GM18873 (cell line): ENCODE measurements around the gene STX1A.
"Not testable (repeated sequence)": the region's sequence is repeated elsewhere in the genome, so short reads cannot be mapped to it uniquely, and the experiment has no call there.

Experiments
- ATAC-seq: cut with Tn5 transposase; IDR thresholded peaks from one replicate; pipeline ENCODE4 v1.9.1; 2021; ENCODE audit warnings: mild to moderate bottlenecking, moderate library complexity, moderate number of reproducible peaks; ENCODE audit not compliant: unreplicated experiment, low FRiP score

Gene STX1A

DNA sequence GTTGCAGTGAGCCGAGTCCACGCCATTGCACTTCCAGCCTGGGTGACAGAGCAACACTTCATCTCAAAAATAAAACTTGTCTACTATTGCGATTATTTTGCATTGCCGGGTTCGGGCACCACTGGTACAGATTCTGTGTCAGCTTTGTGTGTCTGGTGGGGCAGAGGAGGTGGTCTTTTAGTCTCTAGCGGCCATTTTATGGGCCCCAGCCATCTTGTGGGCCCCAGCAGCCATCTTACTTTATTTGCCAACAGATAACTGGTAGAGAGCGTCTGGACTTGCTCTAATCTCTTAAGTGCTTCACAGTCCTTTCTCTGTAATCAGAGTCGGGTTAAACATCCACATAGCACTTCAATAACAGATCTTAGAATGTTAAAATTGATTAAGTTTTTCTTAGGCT, 31.2 kb downstream of the STX1A start:
- ATAC-seq: no peak

DNA sequence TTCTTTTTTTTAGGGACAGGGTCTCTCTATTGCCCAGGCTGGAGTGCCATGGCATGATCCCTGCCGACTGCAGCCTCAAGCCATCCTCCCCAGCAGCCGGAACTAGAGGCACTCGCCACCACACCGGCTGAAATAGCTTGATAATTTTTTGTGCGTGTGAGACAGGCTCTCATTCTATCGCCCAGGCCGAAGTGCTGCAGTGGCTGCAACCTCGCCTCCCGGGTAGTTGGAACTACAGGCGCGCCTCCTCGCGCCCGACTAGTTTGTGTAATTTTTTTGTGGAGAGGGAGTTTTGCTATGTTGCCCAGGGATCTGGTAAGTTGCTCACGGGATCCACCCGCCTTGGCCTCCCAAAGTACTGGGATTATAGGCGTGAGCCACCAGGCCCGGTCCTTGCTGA, 34.2 kb downstream of the STX1A start:
- no peak for ATAC-seq

DNA sequence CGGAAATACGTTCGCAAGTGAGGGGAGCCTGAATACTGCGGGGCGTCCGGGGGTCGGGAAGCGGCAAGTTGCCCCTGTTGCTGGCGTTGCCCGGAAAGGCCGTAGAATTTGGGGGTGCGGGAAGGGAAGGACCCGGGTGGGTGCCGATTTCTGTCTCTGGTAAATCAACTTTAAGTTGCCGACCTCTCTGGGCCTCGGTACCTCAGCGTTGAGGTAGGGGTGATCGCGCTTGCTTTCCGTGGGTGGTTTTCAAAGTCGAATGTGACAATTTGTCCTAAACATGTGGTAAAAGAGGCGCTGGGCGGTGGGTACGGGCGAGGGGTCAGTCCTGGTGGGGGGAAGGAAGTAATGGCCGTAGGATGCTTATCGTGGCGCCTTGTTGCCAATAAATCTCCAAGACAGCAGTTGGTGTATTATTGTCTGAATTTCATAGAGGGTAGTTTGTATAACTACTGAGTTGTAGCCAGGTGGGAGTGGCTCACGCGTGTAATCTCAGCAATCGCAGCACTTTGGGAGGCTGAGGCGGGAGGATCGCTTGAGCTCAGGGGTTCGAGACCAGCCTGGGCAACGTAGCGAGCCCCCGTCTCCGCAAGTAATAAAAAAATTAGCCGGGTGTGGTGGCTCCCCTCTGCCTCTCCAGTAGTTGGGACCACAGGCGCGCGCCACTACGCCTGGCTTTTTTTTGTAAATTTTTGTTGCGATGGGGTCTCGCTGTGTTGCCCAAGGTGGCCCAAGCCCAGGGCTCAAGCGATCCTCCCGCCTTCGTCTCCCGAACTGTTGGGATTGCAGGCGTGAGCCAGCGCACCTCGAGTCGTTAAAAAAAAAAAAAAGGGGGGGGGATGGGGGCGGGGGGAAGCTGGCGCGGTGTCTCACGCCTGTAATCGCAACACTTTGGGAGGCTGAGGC, 35.4 kb downstream of the STX1A start:
- peak; percentile 6 for ATAC-seq

DNA sequence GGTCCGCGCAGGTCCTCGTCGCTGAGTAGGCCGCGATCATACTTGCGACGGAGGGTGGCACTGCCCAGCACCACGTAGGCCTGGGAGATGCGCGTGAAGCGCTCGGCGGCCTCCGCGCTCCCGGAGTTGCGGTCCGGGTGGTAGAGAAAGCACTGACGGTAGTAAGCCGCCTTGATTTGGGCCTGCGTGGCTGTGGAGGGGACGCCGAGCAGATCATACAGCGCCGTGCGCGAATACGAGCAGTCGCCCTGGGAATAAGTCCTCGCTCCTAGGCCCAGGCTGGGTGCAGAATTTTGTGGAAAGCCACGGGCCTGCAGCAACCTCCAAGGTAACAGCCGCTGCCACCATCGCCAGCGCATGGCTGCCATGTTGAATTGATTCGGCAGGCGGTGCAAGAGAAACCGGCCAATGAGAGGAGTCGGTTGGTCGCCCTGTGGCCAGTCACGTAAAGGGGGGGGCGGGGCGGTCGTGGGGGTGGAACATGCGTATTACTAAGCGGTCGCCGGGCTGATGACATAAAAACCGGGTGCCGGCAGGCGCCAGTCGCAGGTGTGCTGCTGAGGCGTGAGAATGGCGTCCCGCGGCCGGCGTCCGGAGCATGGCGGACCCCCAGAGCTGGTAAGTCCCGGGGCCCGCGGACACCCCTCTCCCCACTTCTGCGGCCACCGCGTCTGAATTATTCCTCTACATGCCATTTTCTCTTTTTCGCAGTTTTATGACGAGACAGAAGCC, 36.2 kb downstream of the STX1A start, which contains the start of the genes BUD23 and DNAJC30:
TSS of gene BUD23 (plus strand) at position 542 of the 732 bp plus-strand sequence. CDS start at position 571, 29 bp downstream.
TSS of gene DNAJC30 (minus strand) at position 398 of the 732 bp plus-strand sequence. CDS start at position 368, 30 bp downstream.
- ATAC-seq: peak; percentile 79

DNA sequence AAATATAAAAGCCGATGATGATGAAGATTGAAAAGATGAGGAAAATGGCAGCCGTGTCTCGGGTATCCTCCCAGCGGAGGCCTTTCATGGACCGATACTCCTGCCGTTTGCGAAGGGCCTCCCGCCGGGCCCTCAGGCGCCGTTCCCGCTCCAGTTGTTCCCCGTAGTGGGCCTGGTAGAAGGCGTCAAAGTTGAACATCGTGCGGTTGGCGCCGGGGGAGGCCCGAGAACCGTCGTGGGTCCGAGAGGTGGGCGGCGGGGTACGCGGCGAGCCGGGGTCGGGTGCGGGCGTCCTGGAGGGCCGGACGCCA, 36.8 kb downstream of the STX1A start:
- ATAC-seq: no peak

GRCh38 chr7:73681031-73681430, 38.4 kb downstream of the STX1A start:
- ATAC-seq: no peak

- no peak for ATAC-seq
Observed at GRCh38 chr7:73680501-73680900, 39.0 kb downstream of the STX1A start.

DNA sequence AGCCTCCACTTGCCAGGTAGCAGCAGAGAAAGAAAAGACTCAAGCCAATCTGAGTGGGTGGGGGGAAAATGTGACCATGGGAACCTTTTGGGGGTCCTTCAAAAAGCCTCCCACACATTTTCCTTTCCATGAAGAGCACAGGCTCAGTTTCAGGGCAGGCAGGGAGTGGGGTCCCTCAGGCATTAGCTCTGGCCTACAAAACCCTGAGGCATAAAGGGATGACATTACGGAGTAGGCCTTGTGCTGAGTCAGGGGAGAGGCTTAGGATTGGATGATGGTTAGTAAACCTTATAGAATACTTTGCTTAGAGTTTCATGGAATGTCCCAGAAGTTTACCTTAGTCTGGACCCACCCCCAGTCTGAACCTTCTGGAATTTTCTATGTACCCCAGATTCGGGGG, 39.8 kb downstream of the STX1A start:
- no peak for ATAC-seq

- no peak for ATAC-seq
Observed at GRCh38 chr7:73678862-73679261, 40.6 kb downstream of the STX1A start.

GRCh38 chr7:73676062-73676461, 43.4 kb downstream of the STX1A start:
- not testable (repeated sequence) for ATAC-seq

- ATAC-seq: no peak
Observed at GRCh38 chr7:73674468-73675124, 44.9 kb downstream of the STX1A start.

DNA sequence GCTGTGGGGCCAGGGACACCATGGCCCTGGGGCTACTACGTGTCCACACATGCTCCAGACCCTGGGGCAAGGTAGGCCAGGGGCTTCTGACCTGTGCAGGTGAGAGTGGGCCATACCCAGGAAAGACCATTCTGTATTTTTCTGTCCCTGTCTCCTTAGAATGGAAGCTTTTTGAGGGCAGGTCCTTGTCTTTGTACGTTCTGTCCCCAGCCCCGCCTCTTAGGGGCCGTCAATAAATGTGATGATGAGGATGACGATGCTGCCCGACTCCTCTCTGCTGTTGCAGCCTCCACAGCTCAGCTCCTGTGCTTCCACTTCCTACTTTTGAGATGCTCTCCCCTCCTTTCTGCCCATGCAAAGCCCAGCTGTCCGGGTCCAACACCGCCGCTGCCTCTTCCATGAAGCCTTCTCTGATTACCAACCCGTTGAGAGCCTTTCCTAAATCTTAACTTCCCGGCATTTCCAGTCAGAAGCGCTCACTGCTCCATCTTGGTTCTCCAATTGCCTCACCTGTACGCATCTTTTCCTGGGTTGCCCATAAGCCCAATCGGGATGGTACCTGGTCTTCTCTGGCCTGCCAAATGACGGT, 47.5 kb downstream of the STX1A start:
- no peak for ATAC-seq

GRCh38 chr7:73671322-73671661, 48.2 kb downstream of the STX1A start:
- ATAC-seq: no peak

DNA sequence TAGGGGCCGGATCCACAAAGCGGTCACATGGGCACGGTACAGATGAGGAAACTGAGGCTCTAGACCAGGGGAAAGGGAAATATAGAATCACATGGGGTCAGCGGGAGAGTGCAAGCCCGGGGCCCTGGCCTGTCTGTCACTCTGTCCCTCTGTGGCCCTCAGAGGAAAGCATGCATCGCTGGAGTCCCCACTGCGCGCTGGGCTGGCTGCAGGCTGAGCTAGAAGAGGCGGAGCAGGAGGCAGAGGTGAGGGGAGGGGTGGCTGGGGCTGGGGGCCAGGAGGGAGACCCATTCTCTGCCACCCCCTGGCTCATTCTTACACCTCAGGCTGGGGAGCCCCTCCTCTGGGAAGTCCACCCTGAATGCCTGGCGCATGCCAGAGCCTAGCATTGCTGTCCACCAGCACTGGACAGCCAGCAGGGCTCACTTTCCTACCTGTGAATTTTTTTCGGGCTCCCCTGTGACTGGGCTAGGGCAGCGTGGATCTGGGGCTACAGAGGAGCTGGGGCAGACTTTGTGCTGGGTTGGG, 49.5 kb downstream of the STX1A start:
- ATAC-seq: no peak

GRCh38 chr7:73669288-73669701, 50.2 kb downstream of the STX1A start:
- ATAC-seq: no peak

DNA sequence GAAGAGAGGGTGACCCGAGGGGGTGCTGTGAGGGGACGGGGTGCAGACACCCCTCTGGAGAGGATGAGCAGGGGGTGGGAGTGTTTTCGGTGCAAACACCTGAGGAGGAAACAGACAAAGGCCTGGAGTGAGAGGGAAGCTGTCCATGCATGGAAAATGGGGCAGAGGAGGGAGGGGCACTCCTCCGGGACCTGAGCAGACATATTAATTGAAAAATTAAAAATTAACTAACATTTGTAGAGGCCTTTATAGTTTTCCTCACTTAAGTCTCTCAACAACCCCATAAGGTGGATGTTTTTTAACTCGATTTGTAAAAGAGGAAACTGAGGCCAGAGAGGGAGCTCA, 50.6 kb downstream of the STX1A start:
- ATAC-seq: no peak

- ATAC-seq: no peak
Observed at GRCh38 chr7:73668103-73668885, 51.2 kb downstream of the STX1A start.

DNA sequence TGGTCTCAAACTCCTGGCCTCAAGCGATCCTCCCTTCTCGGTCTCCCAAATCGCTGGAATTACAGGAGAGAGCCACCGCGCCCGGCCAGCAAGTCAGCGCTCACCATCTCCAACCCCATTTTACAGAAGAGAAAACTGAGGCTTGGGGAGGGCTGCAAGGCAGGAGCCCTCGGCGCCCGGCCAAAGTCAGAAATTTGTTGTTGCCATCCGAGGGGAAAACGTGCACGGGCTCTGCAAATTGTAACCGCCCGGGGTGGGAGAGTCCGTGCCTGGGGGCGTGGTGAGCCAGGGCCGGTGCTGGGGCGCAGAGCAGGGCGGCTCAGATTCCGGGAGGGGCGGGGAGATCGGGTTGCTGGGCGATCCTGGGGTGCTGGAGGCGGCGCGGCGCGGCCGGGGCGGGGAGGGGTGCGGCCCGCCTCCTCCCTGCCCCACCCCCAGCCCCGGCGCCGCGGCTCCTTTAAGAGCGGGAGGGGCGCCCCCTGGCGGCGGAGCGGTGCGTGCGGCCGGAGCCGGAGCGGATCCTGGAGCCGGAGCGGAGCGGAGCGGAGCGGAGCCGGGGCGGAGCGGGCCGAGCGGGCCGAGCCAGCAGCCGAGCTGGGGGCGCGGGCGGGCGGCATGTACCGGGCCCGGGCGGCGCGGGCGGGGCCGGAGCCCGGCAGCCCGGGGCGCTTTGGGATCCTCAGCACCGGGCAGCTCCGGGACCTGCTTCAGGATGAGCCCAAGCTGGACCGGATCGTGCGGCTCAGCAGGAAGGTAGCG, 51.9 kb downstream of the STX1A start, which contains the start of gene VPS37D:
TSS of gene VPS37D (plus strand) at position 488 of the 759 bp plus-strand sequence. CDS start at position 616, 128 bp downstream.
- peak; percentile 56 for ATAC-seq

- no peak for ATAC-seq
Observed at GRCh38 chr7:73663033-73663432, 56.4 kb downstream of the STX1A start.
